WTC11 (cell line): Measurements from ENCODE around the gene PTPRT. TPM values are rescaled to one million over a fixed set of nuclear protein-coding genes. Genes with fewer than 3 reads are reported as not detected.

Experiments
- ATAC-seq: fragments of 200-7000 bp; cut with Tn5 transposase; 2 replicates; pipeline ENCODE4 v1.10.0; 2021; ENCODE audit warnings: mild to moderate bottlenecking, moderate library complexity
- CTCF ChIA-PET: fragments of 300-600 bp; sonication (Branson Sonifier 250); formaldehyde crosslinking; loops from one replicate; lab custom pipeline; 2021; ENCODE audit warnings: antibody characterized with exemption; lab: Charles Lee
- POLR2A ChIA-PET: fragments of 350-600 bp; sonication (Branson Sonifier 250); formaldehyde crosslinking; loops from one replicate; lab custom pipeline; 2021; ENCODE audit warnings: antibody characterized with exemption; lab: Charles Lee
- DNase-seq: peaks from one replicate; pipeline ENCODE4 v3.0.0; 2021; ENCODE audit warnings: low spot score
- H3K27ac Mint-ChIP-seq: 2 replicates; pipeline ENCODE4 v1.8.0; 2021; ENCODE audit warnings: mixed read lengths
- H3K27me3 Mint-ChIP-seq: 2 replicates; pipeline ENCODE4 v1.8.0; 2021; ENCODE audit warnings: low read depth, mild to moderate bottlenecking, moderate library complexity, mixed read lengths
- H3K36me3 Mint-ChIP-seq: 2 replicates; pipeline ENCODE4 v1.8.0; 2021; ENCODE audit warnings: mixed read lengths
- H3K4me1 Mint-ChIP-seq: 2 replicates; pipeline ENCODE4 v1.8.0; 2022; ENCODE audit warnings: mixed read lengths
- H3K4me3 Mint-ChIP-seq: 2 replicates; pipeline ENCODE4 v1.8.0; 2021; ENCODE audit warnings: mild to moderate bottlenecking, moderate library complexity, mixed read lengths
- H3K9me3 Mint-ChIP-seq: 2 replicates; pipeline ENCODE4 v1.8.0; 2021; ENCODE audit warnings: mixed read lengths
- ATF2 ChIP-seq: sonication (generic); formaldehyde crosslinking; IDR thresholded peaks from 2 replicates; pipeline ENCODE4 v1.8.1; 2022; ENCODE audit warnings: low read depth, missing genetic modification reagents, borderline replicate concordance
- GABPB1 ChIP-seq: sonication (generic); formaldehyde crosslinking; IDR thresholded peaks from 2 replicates; pipeline ENCODE4 v1.8.1; 2023; ENCODE audit warnings: mild to moderate bottlenecking, missing genetic modification reagents
- JAZF1 ChIP-seq: fragments of 250-450 bp; sonication (Bioruptor Pico); IDR thresholded peaks from 2 replicates; pipeline ENCODE4 v1.9.0; 2021; ENCODE audit warnings: moderate library complexity, mild to moderate bottlenecking, inconsistent platforms
- MYBL2 ChIP-seq: sonication (generic); formaldehyde crosslinking; IDR thresholded peaks from 2 replicates; pipeline ENCODE4 v1.8.1; 2023; ENCODE audit warnings: mild to moderate bottlenecking, moderate library complexity, missing genetic modification reagents
- NFATC4 ChIP-seq: fragments of 250-450 bp; sonication (Bioruptor Pico); IDR thresholded peaks from 2 replicates; pipeline ENCODE4 v1.9.0; 2021; ENCODE audit warnings: mild to moderate bottlenecking
- OVOL2 ChIP-seq: fragments of 250-450 bp; sonication (Bioruptor Pico); IDR thresholded peaks from 2 replicates; pipeline ENCODE4 v1.9.0; 2021; ENCODE audit warnings: mild to moderate bottlenecking, borderline replicate concordance
- PRDM15 ChIP-seq: sonication (generic); formaldehyde crosslinking; IDR thresholded peaks from 2 replicates; pipeline ENCODE4 v1.8.0; 2022; ENCODE audit warnings: missing genetic modification reagents
- PREB ChIP-seq: sonication (generic); formaldehyde crosslinking; IDR thresholded peaks from 2 replicates; pipeline ENCODE4 v1.8.1; 2022; ENCODE audit warnings: mild to moderate bottlenecking, missing genetic modification reagents, moderate library complexity, borderline replicate concordance
- PRRX2 ChIP-seq: fragments of 250-450 bp; sonication (Bioruptor Pico); IDR thresholded peaks from 2 replicates; pipeline ENCODE4 v1.8.0; 2021; ENCODE audit warnings: mild to moderate bottlenecking
- RELA ChIP-seq: sonication (generic); formaldehyde crosslinking; IDR thresholded peaks from 2 replicates; pipeline ENCODE4 v1.8.1; 2022; ENCODE audit warnings: missing genetic modification reagents, mild to moderate bottlenecking, borderline replicate concordance
- SOX15 ChIP-seq: fragments of 250-450 bp; sonication (Bioruptor Pico); IDR thresholded peaks from 2 replicates; pipeline ENCODE4 v1.9.0; 2021; ENCODE audit warnings: mild to moderate bottlenecking
- STAT6 ChIP-seq: sonication (generic); formaldehyde crosslinking; conservative IDR thresholded peaks from 2 replicates; pipeline ENCODE4 v1.8.1; 2023; ENCODE audit warnings: mild to moderate bottlenecking, low read depth, missing genetic modification reagents, moderate library complexity
- TEAD4 ChIP-seq: sonication (generic); formaldehyde crosslinking; IDR thresholded peaks from 2 replicates; pipeline ENCODE4 v1.8.0; 2022; ENCODE audit warnings: mild to moderate bottlenecking, missing genetic modification reagents
- ZBTB43 ChIP-seq: sonication (generic); formaldehyde crosslinking; IDR thresholded peaks from 2 replicates; pipeline ENCODE4 v1.8.1; 2023; ENCODE audit warnings: mild to moderate bottlenecking, missing genetic modification reagents
- ZNF317 ChIP-seq: sonication (generic); formaldehyde crosslinking; IDR thresholded peaks from 2 replicates; pipeline ENCODE4 v1.8.1; 2023; ENCODE audit warnings: low read depth, mild to moderate bottlenecking, moderate library complexity, missing genetic modification reagents, borderline replicate concordance
- ZNF425 ChIP-seq: fragments of 250-450 bp; sonication (Bioruptor Pico); conservative IDR thresholded peaks from 2 replicates; pipeline ENCODE4 v1.9.0; 2021; ENCODE audit warnings: mild to moderate bottlenecking
- ZSCAN18 ChIP-seq: fragments of 250-450 bp; sonication (Bioruptor Pico); IDR thresholded peaks from 2 replicates; pipeline ENCODE4 v2.1.2; 2022; ENCODE audit warnings: mild to moderate bottlenecking, moderate library complexity
- total RNA-seq: library from RNA; stranded (reverse); gene quantifications from 3 replicates; pipeline ENCODE4 v1.2.3, GENCODE V29; 2021

PTPRT gene
- total RNA-seq, 1 experiment from 2014 or later, result 1.1 TPM

GRCh38 chr20:43066125-43066524 lies 123.6 kb downstream of the PTPRT start (continued):
- TF ChIP-seq ZSCAN18 (CRISPR knock-in tag) (no peak), ZNF317 (no peak), PRDM15 (CRISPR knock-in tag) (no peak), NFATC4 (CRISPR knock-in tag) (no peak), RELA (CRISPR knock-in tag) (no peak), ATF2 (CRISPR knock-in tag) (no peak)

GRCh38 chr20:43065299-43065698 lies 124.4 kb downstream of the PTPRT start:
- TF ChIP-seq TEAD4 (CRISPR knock-in tag) (no peak), PRRX2 (CRISPR knock-in tag) (no peak), MYBL2 (CRISPR knock-in tag) (no peak), SOX15 (CRISPR knock-in tag) (no peak), OVOL2 (CRISPR knock-in tag) (no peak), ZBTB43 (CRISPR knock-in tag) (no peak)
- ChIA-PET POLR2A (no interaction called here), CTCF (no interaction called here)
- ATAC-seq (no peak), DNase-seq (no peak)
- Mint-ChIP-seq H3K27me3 (peaks cover 4% of the 10 kb centered on the region; the same call in 1 of the 2 replicates), H3K4me3 (no peak overlapping the region), H3K27ac (no peak overlapping the region), H3K36me3 (peaks cover 13% of the 10 kb centered on the region), H3K9me3 (peaks cover 46% of the 10 kb centered on the region), H3K4me1 (peaks cover 7% of the 10 kb centered on the region)

- Mint-ChIP-seq H3K27me3 (no peaks in the 10 kb centered on the region; the same call in 1 of the 2 replicates), H3K27ac (no peak overlapping the region), H3K4me1 (peaks cover 2% of the 10 kb centered on the region; the same call in 1 of the 2 replicates), H3K36me3 (no peaks in the 10 kb centered on the region), H3K4me3 (no peak overlapping the region), H3K9me3 (peaks cover 15% of the 10 kb centered on the region)
- no peak for ATAC-seq
- no peak for DNase-seq
- CTCF ChIA-PET, result no interaction called here
- POLR2A ChIA-PET, result no interaction called here
- TF ChIP-seq ZSCAN18 (CRISPR knock-in tag), result no peak
- no peak for TF ChIP-seq GABPB1 (CRISPR knock-in tag)
- TF ChIP-seq STAT6 (CRISPR knock-in tag), result no peak
- no peak for TF ChIP-seq ZNF425
- no peak for TF ChIP-seq OVOL2 (CRISPR knock-in tag)
- TF ChIP-seq JAZF1, result no peak
- TF ChIP-seq PREB (CRISPR knock-in tag), result no peak
Observed at GRCh38 chr20:43058077-43058476, 131.6 kb downstream of the PTPRT start.
